Peyer's patch (tissue), 4 donors: ENCODE measurements around the gene IL24.

ENCODE experiments used
- POLR2A ChIP-seq, 2 donors: fragments of 450-650 bp; IDR thresholded peaks; one replicate each; pipeline ENCODE4 v1.5.1; 2017; ENCODE audit warnings: antibody characterized with exemption in 2 of 2, mild to moderate bottlenecking in 2 of 2, moderate library complexity in 2 of 2
- TF ChIP-seq, protein P1 (sequence below), 6 experiments: fragments of 450-650 bp in 4 of 6; fragments of 200-600 bp in 2 of 6; sonication (generic) in 1 of 6; IDR thresholded peaks; one replicate each; pipeline ENCODE4 v1.5.1; 2017 to 2019; ENCODE audit warnings: antibody characterized with exemption in 6 of 6, mild to moderate bottlenecking in 3 of 6, moderate library complexity in 1 of 6

DNA sequence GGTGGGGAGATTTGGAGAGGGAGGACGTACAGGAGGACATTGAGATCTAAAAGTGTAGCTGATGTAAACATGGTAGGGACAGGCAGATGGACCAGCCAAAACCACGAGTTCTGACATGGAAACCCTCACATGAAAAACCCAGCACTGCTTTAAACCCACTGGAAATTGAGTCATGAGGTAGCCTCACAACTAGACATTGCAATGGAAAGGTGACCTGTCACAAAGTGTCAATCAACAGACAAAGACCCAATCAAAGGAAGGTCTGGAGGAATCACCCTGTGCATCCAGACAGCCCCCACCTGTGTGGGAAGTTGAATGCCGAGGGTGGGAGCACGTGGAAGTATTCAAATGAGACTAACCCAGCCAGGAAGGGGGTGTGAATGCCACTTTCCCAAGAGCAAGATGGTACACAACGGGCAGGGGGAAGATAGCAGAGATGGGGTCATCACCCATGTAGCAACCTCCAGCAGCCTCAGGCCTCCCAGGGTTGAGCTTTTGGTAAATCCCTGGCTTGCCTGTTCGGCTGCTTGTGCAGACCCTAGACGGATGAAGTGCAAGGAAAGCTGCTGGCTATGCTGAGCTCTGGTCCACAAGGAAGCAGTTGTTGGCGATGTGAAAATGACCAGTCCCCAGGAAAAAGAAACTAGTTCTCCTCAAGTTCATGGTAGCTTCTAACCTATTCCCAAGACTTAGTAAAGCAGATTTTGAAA lies 18.9 kb downstream of the IL24 start:
- TF ChIP-seq, protein P1, sequence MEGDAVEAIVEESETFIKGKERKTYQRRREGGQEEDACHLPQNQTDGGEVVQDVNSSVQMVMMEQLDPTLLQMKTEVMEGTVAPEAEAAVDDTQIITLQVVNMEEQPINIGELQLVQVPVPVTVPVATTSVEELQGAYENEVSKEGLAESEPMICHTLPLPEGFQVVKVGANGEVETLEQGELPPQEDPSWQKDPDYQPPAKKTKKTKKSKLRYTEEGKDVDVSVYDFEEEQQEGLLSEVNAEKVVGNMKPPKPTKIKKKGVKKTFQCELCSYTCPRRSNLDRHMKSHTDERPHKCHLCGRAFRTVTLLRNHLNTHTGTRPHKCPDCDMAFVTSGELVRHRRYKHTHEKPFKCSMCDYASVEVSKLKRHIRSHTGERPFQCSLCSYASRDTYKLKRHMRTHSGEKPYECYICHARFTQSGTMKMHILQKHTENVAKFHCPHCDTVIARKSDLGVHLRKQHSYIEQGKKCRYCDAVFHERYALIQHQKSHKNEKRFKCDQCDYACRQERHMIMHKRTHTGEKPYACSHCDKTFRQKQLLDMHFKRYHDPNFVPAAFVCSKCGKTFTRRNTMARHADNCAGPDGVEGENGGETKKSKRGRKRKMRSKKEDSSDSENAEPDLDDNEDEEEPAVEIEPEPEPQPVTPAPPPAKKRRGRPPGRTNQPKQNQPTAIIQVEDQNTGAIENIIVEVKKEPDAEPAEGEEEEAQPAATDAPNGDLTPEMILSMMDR (IDR thresholded peaks at IDR 0.05), result no peak
- TF ChIP-seq POLR2A (IDR thresholded peaks at IDR 0.05), result no peak
